ENCODE data around the gene POPDC2. TPM values are rescaled to one million over a fixed set of nuclear protein-coding genes. Genes with fewer than 3 reads are reported as not detected.
"Not testable (repeated sequence)": the region's sequence is repeated elsewhere in the genome, so short reads cannot be mapped to it uniquely, and the experiment has no call there.

The POPDC2 gene
- total and polyA plus RNA-seq, 2 experiments from 2014 or later: 107 to 180 TPM

- Histone ChIP-seq H3K4me1 (ENCODE audit: low read depth) (peaks cover 39% of the 10 kb centered on the region), H3K4me3 (no peak overlapping the region), H3K9me3 (ENCODE audit: low read depth) (no peaks in the 10 kb centered on the region), H3K27me3 (no peaks in the 10 kb centered on the region), H3K27ac (no peak overlapping the region), H3K36me3 (no peaks in the 10 kb centered on the region)
- TF ChIP-seq CTCF (IDR thresholded peaks at IDR 0.05; ENCODE audit: low read depth, low read length): no peak
- no peak for DNase-seq (ENCODE audit: low read depth in 1 of 2, low spot score in 1 of 2)
Measured at GRCh38 chr3:119598410-119599098, 61.8 kb downstream of the POPDC2 start.

GRCh38 chr3:119597548-119598288, 62.7 kb downstream of the POPDC2 start, which contains the start of gene PLA1A:
TSS of gene PLA1A (plus strand) at chr3:119597885. CDS start at chr3:119597914, 29 bp downstream.
- Histone ChIP-seq H3K4me1 (ENCODE audit: low read depth) (peaks cover 32% of the 10 kb centered on the region), H3K27ac (no peak within 1 kb of the TSS), H3K4me3 (no peak within 1 kb of the TSS), H3K27me3 (no peaks in the 10 kb centered on the region), H3K9me3 (ENCODE audit: low read depth) (no peaks in the 10 kb centered on the region), H3K36me3 (no peaks in the 10 kb centered on the region)
- TF ChIP-seq CTCF (IDR thresholded peaks at IDR 0.05; ENCODE audit: low read depth, low read length): no peak
- DNase-seq (ENCODE audit: low read depth in 1 of 2, low spot score in 1 of 2): no peak

- Histone ChIP-seq H3K4me1 (ENCODE audit: low read depth) (peaks cover 19% of the 10 kb centered on the region), H3K27me3 (no peaks in the 10 kb centered on the region), H3K9me3 (ENCODE audit: low read depth) (no peaks in the 10 kb centered on the region), H3K27ac (no peak overlapping the region), H3K4me3 (no peak overlapping the region), H3K36me3 (no peaks in the 10 kb centered on the region)
- DNase-seq (ENCODE audit: low read depth in 1 of 2, low spot score in 1 of 2): no peak
- TF ChIP-seq CTCF (IDR thresholded peaks at IDR 0.05; ENCODE audit: low read depth, low read length): no peak
Measured at GRCh38 chr3:119596398-119596797, 64.0 kb downstream of the POPDC2 start.

GRCh38 chr3:119595639-119596334, 64.6 kb downstream of the POPDC2 start:
- Histone ChIP-seq H3K9me3 (ENCODE audit: low read depth) (no peaks in the 10 kb centered on the region), H3K4me3 (no peak overlapping the region), H3K27me3 (no peaks in the 10 kb centered on the region), H3K27ac (no peak overlapping the region), H3K36me3 (no peaks in the 10 kb centered on the region), H3K4me1 (ENCODE audit: low read depth) (peaks cover 13% of the 10 kb centered on the region)
- no peak for TF ChIP-seq CTCF (IDR thresholded peaks at IDR 0.05; ENCODE audit: low read depth, low read length)
- DNase-seq (ENCODE audit: low read depth in 1 of 2, low spot score in 1 of 2): no peak

- H3K36me3 ChIP-seq; H3K9me3 ChIP-seq (ENCODE audit: low read depth); H3K27me3 ChIP-seq; H3K4me3 ChIP-seq; H3K27ac ChIP-seq; DNase-seq (ENCODE audit: low read depth in 1 of 2, low spot score in 1 of 2); H3K4me1 ChIP-seq (ENCODE audit: low read depth): not testable (repeated sequence)
Measured at GRCh38 chr3:119594929-119595328, 65.5 kb downstream of the POPDC2 start.

Measured in cardiac muscle cell (in vitro differentiated cells and primary cell).